ENCODE measurements around the gene PLCB3. TPM values are rescaled to one million over a fixed set of nuclear protein-coding genes. Genes with fewer than 3 reads are reported as not detected.

PLCB3 gene
- total RNA-seq, 1 donor from 2014 or later, result 36.2 TPM

DNA sequence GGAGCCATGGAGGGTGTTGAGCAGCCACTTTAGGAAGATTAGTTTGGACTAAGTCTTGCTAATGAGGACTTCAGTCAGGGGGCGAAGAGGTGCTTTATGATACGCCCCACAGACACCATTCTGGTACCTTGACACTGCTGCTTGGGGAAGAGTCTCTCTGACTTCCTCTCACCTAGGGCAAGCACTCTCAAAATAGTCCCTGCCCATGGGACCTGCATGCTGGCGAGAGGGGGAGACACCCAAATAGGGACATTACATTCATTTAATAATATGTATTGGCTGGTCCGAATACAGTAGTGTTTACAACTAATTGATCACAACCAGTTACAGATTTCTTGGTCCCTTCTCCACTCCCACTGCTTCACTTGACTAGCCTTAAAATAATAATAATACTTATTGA is 44.4 kb downstream of the PLCB3 start:
- Mint-ChIP-seq H3K27me3 (ENCODE audit: unreplicated experiment) (peaks cover 50% of the 10 kb centered on the region), H3K4me1 (ENCODE audit: low read depth, unreplicated experiment) (peaks cover 2% of the 10 kb centered on the region), H3K4me3 (ENCODE audit: unreplicated experiment) (no peak overlapping the region), H3K36me3 (ENCODE audit: unreplicated experiment) (peaks cover under 1% of the 10 kb centered on the region), H3K27ac (ENCODE audit: unreplicated experiment) (no peak overlapping the region), H3K9me3 (ENCODE audit: unreplicated experiment) (peaks cover 10% of the 10 kb centered on the region)
- TF ChIP-seq CTCF (IDR thresholded peaks at IDR 0.05; ENCODE audit: partially characterized antibody, unreplicated experiment), result no peak
- DNase-seq, result no peak

GRCh38 chr11:64296236-64296635 is 44.9 kb downstream of the PLCB3 start:
- Mint-ChIP-seq H3K27me3 (ENCODE audit: unreplicated experiment) (peaks cover 49% of the 10 kb centered on the region), H3K27ac (ENCODE audit: unreplicated experiment) (no peak overlapping the region), H3K4me3 (ENCODE audit: unreplicated experiment) (no peak overlapping the region), H3K36me3 (ENCODE audit: unreplicated experiment) (no peaks in the 10 kb centered on the region), H3K4me1 (ENCODE audit: low read depth, unreplicated experiment) (peaks cover 2% of the 10 kb centered on the region), H3K9me3 (ENCODE audit: unreplicated experiment) (peaks cover 10% of the 10 kb centered on the region)
- TF ChIP-seq CTCF (IDR thresholded peaks at IDR 0.05; ENCODE audit: partially characterized antibody, unreplicated experiment), result no peak
- DNase-seq, result no peak

- H3K4me1 Mint-ChIP-seq (ENCODE audit: low read depth, unreplicated experiment), result peaks cover 2% of the 10 kb centered on the region
- TF ChIP-seq CTCF (IDR thresholded peaks at IDR 0.05; ENCODE audit: partially characterized antibody, unreplicated experiment), result no peak
- H3K36me3 Mint-ChIP-seq (ENCODE audit: unreplicated experiment), result no peaks in the 10 kb centered on the region
- H3K27me3 Mint-ChIP-seq (ENCODE audit: unreplicated experiment), result peaks cover 49% of the 10 kb centered on the region
- H3K9me3 Mint-ChIP-seq (ENCODE audit: unreplicated experiment), result peaks cover 10% of the 10 kb centered on the region
- H3K4me3 Mint-ChIP-seq (ENCODE audit: unreplicated experiment), result peak overlapping the region; percentile 2
- H3K27ac Mint-ChIP-seq (ENCODE audit: unreplicated experiment), result no peak overlapping the region
- DNase-seq, result no peak
These were observed 45.7 kb downstream of the PLCB3 start for GRCh38 chr11:64296830-64297698.

DNA sequence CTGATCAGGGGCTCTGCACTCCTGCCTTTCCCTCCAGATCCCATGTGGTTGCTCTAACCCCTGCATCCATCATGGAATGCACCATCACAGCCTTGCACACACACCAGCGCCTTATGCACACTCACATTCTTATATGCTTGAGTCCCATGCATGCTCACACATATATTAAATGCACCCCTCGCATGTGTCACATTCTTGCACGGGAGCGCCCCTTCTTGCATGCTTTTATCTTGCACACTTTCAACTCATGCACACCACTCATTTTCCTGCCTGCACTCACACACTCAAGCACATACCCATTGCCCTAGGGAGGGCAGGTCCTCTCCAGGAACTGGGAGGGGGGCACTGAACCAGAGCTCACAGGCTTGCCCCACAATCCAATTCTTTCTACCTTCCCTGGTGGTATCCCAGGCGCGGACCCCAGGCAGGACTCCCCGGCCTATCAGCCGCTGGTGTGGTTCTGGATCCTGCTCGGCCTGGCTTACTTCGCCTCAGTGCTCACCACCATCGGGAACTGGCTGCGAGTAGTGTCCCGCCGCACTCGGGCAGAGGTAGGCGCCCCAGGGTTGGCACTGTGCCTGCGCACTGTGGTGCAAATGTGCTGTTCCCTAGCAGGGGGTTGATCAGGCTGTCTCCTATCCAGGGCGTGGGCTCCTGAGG is 46.5 kb downstream of the PLCB3 start:
- peak overlapping the region; percentile 2 for H3K4me3 Mint-ChIP-seq (ENCODE audit: unreplicated experiment)
- H3K27ac Mint-ChIP-seq (ENCODE audit: unreplicated experiment), result no peak overlapping the region
- H3K4me1 Mint-ChIP-seq (ENCODE audit: low read depth, unreplicated experiment), result peaks cover 2% of the 10 kb centered on the region
- no peak for TF ChIP-seq CTCF (IDR thresholded peaks at IDR 0.05; ENCODE audit: partially characterized antibody, unreplicated experiment)
- peaks cover 10% of the 10 kb centered on the region for H3K9me3 Mint-ChIP-seq (ENCODE audit: unreplicated experiment)
- H3K27me3 Mint-ChIP-seq (ENCODE audit: unreplicated experiment), result peaks cover 46% of the 10 kb centered on the region
- no peak for DNase-seq
- H3K36me3 Mint-ChIP-seq (ENCODE audit: unreplicated experiment), result no peaks in the 10 kb centered on the region

Measured in glutamatergic neuron (in vitro differentiated cells).